Measurements from ENCODE around the gene MGMT. TPM values are rescaled to one million over a fixed set of nuclear protein-coding genes. Genes with fewer than 3 reads are reported as not detected.

MGMT gene
- total and polyA plus RNA-seq, 2 experiments from 2014 or later, result 19.3 to 21.9 TPM

DNA sequence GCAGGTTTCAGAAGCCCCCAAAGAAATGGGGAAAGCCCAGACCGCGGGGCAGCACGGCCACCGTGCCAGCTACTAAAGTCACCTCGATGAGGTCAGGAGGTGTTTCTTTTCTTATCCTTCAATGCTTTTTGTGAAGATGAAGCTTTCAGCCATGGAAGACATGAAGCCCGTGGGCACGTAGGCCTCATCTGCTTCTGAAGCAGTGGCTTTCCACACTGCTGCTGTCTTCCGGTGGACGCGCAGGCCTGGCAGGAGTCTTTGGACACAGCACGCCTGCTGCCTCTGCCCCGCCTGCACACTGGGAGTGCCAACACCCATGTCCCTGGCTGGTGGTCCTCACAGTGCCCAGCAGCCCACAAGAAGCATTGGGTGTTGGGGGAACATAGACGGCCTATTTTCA is 311.5 kb downstream of the MGMT start (continued):
- TF ChIP-seq, protein P1, sequence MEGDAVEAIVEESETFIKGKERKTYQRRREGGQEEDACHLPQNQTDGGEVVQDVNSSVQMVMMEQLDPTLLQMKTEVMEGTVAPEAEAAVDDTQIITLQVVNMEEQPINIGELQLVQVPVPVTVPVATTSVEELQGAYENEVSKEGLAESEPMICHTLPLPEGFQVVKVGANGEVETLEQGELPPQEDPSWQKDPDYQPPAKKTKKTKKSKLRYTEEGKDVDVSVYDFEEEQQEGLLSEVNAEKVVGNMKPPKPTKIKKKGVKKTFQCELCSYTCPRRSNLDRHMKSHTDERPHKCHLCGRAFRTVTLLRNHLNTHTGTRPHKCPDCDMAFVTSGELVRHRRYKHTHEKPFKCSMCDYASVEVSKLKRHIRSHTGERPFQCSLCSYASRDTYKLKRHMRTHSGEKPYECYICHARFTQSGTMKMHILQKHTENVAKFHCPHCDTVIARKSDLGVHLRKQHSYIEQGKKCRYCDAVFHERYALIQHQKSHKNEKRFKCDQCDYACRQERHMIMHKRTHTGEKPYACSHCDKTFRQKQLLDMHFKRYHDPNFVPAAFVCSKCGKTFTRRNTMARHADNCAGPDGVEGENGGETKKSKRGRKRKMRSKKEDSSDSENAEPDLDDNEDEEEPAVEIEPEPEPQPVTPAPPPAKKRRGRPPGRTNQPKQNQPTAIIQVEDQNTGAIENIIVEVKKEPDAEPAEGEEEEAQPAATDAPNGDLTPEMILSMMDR (conservative IDR thresholded peaks at IDR 0.05; ENCODE audit: low read depth in 2 of 2), result no peak
- no peak for TF ChIP-seq NANOG (IDR thresholded peaks at IDR 0.05; ENCODE audit: borderline replicate concordance)
- TF ChIP-seq, protein P2, sequence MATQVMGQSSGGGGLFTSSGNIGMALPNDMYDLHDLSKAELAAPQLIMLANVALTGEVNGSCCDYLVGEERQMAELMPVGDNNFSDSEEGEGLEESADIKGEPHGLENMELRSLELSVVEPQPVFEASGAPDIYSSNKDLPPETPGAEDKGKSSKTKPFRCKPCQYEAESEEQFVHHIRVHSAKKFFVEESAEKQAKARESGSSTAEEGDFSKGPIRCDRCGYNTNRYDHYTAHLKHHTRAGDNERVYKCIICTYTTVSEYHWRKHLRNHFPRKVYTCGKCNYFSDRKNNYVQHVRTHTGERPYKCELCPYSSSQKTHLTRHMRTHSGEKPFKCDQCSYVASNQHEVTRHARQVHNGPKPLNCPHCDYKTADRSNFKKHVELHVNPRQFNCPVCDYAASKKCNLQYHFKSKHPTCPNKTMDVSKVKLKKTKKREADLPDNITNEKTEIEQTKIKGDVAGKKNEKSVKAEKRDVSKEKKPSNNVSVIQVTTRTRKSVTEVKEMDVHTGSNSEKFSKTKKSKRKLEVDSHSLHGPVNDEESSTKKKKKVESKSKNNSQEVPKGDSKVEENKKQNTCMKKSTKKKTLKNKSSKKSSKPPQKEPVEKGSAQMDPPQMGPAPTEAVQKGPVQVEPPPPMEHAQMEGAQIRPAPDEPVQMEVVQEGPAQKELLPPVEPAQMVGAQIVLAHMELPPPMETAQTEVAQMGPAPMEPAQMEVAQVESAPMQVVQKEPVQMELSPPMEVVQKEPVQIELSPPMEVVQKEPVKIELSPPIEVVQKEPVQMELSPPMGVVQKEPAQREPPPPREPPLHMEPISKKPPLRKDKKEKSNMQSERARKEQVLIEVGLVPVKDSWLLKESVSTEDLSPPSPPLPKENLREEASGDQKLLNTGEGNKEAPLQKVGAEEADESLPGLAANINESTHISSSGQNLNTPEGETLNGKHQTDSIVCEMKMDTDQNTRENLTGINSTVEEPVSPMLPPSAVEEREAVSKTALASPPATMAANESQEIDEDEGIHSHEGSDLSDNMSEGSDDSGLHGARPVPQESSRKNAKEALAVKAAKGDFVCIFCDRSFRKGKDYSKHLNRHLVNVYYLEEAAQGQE (IDR thresholded peaks at IDR 0.05; ENCODE audit: unreplicated experiment), result no peak
- TF ChIP-seq, protein P3, sequence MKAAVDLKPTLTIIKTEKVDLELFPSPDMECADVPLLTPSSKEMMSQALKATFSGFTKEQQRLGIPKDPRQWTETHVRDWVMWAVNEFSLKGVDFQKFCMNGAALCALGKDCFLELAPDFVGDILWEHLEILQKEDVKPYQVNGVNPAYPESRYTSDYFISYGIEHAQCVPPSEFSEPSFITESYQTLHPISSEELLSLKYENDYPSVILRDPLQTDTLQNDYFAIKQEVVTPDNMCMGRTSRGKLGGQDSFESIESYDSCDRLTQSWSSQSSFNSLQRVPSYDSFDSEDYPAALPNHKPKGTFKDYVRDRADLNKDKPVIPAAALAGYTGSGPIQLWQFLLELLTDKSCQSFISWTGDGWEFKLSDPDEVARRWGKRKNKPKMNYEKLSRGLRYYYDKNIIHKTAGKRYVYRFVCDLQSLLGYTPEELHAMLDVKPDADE (IDR thresholded peaks at IDR 0.05), result no peak
- no peak for TF ChIP-seq CREB1 (CRISPR knock-in tag; IDR thresholded peaks at IDR 0.05; ENCODE audit: low read depth)
- TF ChIP-seq POLR2AphosphoS5 (IDR thresholded peaks at IDR 0.05; ENCODE audit: low read depth), result no peak
- TF ChIP-seq JUNB (IDR thresholded peaks at IDR 0.05; ENCODE audit: unreplicated experiment), result no peak
- TF ChIP-seq EZH2 (IDR thresholded peaks at IDR 0.05; ENCODE audit: low read depth, unreplicated experiment), result no peak
- no peak for TF ChIP-seq ZNF114 (CRISPR knock-in tag; IDR thresholded peaks at IDR 0.05)
- TF ChIP-seq ZNF331 (CRISPR knock-in tag; IDR thresholded peaks at IDR 0.05; ENCODE audit: low read depth), result no peak

DNA sequence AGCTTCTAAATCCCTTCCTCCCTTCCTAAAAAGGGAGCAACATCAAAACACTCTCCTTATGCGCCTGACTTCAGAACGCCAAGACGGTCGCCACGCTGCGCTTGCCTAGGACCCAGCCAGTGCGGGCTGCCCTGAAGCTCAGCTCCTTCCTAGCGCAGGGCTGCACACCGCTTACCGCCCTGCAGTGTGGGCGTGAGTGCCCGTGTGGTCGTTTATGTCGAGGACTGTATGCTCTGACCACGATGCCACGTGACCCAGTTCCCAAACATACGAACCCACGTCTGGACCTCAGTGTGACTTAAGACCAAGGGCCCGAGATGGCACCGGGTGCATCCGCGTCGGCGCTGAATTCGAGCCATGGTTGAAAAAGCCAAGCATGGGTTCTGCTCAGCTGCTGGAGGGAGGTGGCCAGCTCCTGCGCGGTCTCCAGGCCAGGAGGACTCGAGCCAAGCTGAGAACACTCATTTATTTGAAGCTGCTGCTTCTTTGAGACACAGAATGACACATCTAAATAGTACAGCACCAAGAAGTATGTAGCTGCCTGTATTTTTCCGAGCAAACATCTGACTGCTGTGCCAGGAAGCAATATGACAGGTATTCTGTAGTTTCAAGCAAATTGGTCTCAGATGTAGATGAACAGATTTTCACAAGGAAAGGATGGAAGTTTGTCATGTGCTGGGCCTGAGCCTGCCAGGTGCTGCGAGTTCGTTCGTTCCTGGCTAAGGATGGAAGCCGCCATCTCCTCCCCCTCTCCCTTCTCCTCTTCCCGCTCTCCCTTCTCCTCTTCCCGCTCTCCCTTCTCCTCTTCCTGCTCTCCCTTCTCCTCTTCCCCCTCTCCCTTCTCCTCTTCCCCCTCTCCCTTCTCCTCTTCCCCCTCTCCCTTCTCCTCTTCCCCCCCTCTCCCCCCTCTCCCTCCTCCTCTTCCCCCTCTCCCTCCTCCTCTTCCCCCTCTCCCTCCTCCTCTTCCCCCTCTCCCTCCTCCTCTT is 312.4 kb downstream of the MGMT start:
- no peaks in the 10 kb centered on the region for H3K36me3 Mint-ChIP-seq (ENCODE audit: low read depth)
- no peaks in the 10 kb centered on the region for H3K4me1 Mint-ChIP-seq
- no peaks in the 10 kb centered on the region for H3K27me3 ChIP-seq (ENCODE audit: insufficient read depth)
- DNase-seq (ENCODE audit: low spot score), result no peak
- no peak for TF ChIP-seq CREB1 (CRISPR knock-in tag; IDR thresholded peaks at IDR 0.05; ENCODE audit: low read depth)
- no peak for TF ChIP-seq NANOG (IDR thresholded peaks at IDR 0.05; ENCODE audit: borderline replicate concordance)
- TF ChIP-seq, protein P3 (IDR thresholded peaks at IDR 0.05), result no peak
- TF ChIP-seq EZH2 (IDR thresholded peaks at IDR 0.05; ENCODE audit: low read depth, unreplicated experiment), result no peak
- TF ChIP-seq EZH2phosphoT487 (IDR thresholded peaks at IDR 0.05; ENCODE audit: unreplicated experiment), result no peak
- no peak for TF ChIP-seq POLR2AphosphoS5 (IDR thresholded peaks at IDR 0.05; ENCODE audit: low read depth)
- TF ChIP-seq, protein P1 (conservative IDR thresholded peaks at IDR 0.05; ENCODE audit: low read depth in 2 of 2), result no peak
- TF ChIP-seq STAT1 (IDR thresholded peaks at IDR 0.05; ENCODE audit: unreplicated experiment), result no peak
- no peak for TF ChIP-seq JUNB (IDR thresholded peaks at IDR 0.05; ENCODE audit: unreplicated experiment)
- no peak for TF ChIP-seq ZNF331 (CRISPR knock-in tag; IDR thresholded peaks at IDR 0.05; ENCODE audit: low read depth)
- H4K20me1 ChIP-seq (replicated peaks; ENCODE audit: insufficient read depth), result no peaks in the 10 kb centered on the region
- H3K4me2 ChIP-seq, result no peak overlapping the region
- no peak overlapping the region for H3K27ac ChIP-seq (ENCODE audit: low read depth)
- H3K36me3 ChIP-seq (ENCODE audit: insufficient read depth), result no peaks in the 10 kb centered on the region
- no peaks in the 10 kb centered on the region for H3K4me1 ChIP-seq (ENCODE audit: insufficient read depth)
- H3K4me3 Mint-ChIP-seq, result no peak overlapping the region
- H3K9me3 Mint-ChIP-seq, result no peaks in the 10 kb centered on the region
- ATAC-seq, result no peak
- no peaks in the 10 kb centered on the region for H3F3A ChIP-seq (replicated peaks; ENCODE audit: low read depth)
- no peak overlapping the region for H2AFZ ChIP-seq
- peaks cover 2% of the 10 kb centered on the region for H3K27me3 Mint-ChIP-seq (ENCODE audit: insufficient read depth, low read depth, poor library complexity)
- no peaks in the 10 kb centered on the region for H3K9me2 ChIP-seq (ENCODE audit: insufficient read depth)
- no peak overlapping the region for H3K4me3 ChIP-seq
- no peak overlapping the region for H3K27ac Mint-ChIP-seq
- H3K79me2 ChIP-seq (replicated peaks; ENCODE audit: insufficient read depth), result no peaks in the 10 kb centered on the region
